ENCODE data around the gene MBNL2. TPM values are rescaled to one million over a fixed set of nuclear protein-coding genes. Genes with fewer than 3 reads are reported as not detected.
A peak's percentile ranks its signal among the peaks of the same experiment; 100 is the strongest.

The MBNL2 gene
- total and polyA plus RNA-seq, 8 donors: 8.9 to 66.5 (median 37.7) TPM

DNA sequence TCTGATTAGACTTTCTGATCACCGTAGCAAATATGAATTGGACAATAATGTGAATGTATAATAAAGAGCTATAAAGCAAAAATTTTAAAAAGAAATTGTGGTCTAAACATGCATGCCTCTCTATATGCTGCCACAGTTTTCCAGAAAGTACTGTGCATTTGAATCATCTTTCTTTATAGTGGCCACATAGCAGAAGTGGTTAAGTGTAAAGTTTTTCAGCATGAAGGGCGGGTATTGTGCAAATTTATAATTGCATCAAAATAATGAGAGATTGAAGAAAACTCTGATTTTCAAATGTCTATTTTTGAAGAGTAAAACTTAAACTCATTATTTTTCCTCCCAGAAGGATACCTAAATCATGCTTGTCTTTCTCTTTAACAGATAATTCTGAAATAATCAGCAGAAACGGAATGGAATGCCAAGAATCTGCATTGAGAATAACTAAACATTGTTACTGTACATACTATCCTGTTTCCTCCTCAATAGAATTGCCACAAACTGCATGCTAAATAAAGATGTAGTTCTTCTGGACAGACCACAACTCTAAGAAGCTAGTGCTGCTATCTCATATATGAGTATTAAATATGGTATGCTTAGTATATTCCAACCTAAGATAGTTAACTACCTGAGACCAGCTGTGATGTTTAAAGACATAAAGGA, 168.9 kb downstream of the MBNL2 start:
- FAIRE-seq: no peak
- 65 to 67% methylated on average over 3 of the region's 3 CpGs for WGBS, 2 donors
- H3K36me3 ChIP-seq: no peaks in the 10 kb centered on the region
- intact Hi-C loops (cut with DNase I): no loop called here
- no peak for DNase-seq
- no peak overlapping the region for H3K27ac ChIP-seq
- TF ChIP-seq, protein P1, sequence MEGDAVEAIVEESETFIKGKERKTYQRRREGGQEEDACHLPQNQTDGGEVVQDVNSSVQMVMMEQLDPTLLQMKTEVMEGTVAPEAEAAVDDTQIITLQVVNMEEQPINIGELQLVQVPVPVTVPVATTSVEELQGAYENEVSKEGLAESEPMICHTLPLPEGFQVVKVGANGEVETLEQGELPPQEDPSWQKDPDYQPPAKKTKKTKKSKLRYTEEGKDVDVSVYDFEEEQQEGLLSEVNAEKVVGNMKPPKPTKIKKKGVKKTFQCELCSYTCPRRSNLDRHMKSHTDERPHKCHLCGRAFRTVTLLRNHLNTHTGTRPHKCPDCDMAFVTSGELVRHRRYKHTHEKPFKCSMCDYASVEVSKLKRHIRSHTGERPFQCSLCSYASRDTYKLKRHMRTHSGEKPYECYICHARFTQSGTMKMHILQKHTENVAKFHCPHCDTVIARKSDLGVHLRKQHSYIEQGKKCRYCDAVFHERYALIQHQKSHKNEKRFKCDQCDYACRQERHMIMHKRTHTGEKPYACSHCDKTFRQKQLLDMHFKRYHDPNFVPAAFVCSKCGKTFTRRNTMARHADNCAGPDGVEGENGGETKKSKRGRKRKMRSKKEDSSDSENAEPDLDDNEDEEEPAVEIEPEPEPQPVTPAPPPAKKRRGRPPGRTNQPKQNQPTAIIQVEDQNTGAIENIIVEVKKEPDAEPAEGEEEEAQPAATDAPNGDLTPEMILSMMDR (IDR thresholded peaks at IDR 0.05): no peak
- H3K9me3 ChIP-seq: no peaks in the 10 kb centered on the region
- no peak overlapping the region for H3K4me3 ChIP-seq
- H3K27me3 ChIP-seq: no peaks in the 10 kb centered on the region
- peaks cover 6 to 21% (median 17%) of the 10 kb centered on the region in 3 donors for H3K4me1 ChIP-seq
- ATAC-seq: no peak

- Histone ChIP-seq H3K4me1 (peaks cover 6 to 21% (median 17%) of the 10 kb centered on the region in 3 donors), H3K4me3 (no peak overlapping the region), H3K36me3 (no peaks in the 10 kb centered on the region), H3K27ac (no peak overlapping the region), H3K9me3 (no peaks in the 10 kb centered on the region), H3K27me3 (no peaks in the 10 kb centered on the region)
- DNase-seq (no peak), ATAC-seq (peak; percentile 49 to 72 (median 59)), FAIRE-seq (no peak)
- TF ChIP-seq, protein P1 (IDR thresholded peaks at IDR 0.05): no peak
- WGBS, 2 donors: 55 to 62% methylated on average over 1 of the region's 1 CpG
- intact Hi-C loops (cut with DNase I): no loop called here
Measured at GRCh38 chr13:97392020-97392419, 169.9 kb downstream of the MBNL2 start.

- no peak overlapping the region for H3K27ac ChIP-seq
- H3K36me3 ChIP-seq: no peaks in the 10 kb centered on the region
- peaks cover 6 to 21% (median 17%) of the 10 kb centered on the region in 3 donors for H3K4me1 ChIP-seq
- FAIRE-seq (no peak), ATAC-seq (no peak), DNase-seq (no peak)
- H3K4me3 ChIP-seq: no peak overlapping the region
- no peaks in the 10 kb centered on the region for H3K27me3 ChIP-seq
- TF ChIP-seq, protein P1 (IDR thresholded peaks at IDR 0.05): no peak
- no peaks in the 10 kb centered on the region for H3K9me3 ChIP-seq
- intact Hi-C loops (cut with DNase I): no loop called here
Measured at GRCh38 chr13:97394542-97394941, 172.4 kb downstream of the MBNL2 start.

DNA sequence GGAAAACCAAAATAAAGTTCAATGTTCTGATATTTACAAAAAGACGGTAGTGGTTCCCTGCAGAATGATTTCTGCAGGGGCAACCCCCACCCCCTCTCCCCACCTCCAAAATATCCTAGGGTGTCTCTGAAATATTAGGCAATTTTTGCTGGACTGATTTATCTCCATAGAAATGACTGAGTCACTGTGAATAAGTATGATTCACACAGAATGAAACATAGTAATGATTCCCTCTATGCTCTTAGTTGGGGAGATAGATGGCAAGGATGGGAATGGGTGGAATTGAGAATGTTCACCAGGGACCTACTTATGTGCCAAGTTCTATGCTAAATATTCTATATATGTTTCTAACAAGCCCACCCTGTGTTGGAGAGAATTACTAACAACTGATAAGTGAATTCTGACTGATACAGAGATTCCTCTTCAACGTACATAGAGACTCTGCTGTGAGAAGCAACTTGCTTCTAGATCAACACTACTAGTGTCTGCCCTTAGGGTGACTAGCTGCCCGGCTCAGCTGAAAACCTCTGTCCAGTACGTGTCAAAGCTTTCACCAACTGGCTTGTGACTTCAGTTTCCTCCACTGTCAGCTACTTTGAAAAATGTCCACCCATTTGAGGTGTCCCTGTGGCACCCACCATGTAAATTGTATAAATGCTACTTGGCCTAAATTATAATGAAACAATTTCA, 173.5 kb downstream of the MBNL2 start:
- intact Hi-C loops (cut with DNase I): no loop called here
- no peaks in the 10 kb centered on the region for H3K9me3 ChIP-seq

More for the DNA sequence above, 173.5 kb downstream of the MBNL2 start:
- Histone ChIP-seq H3K4me1 (peaks cover 1 to 12% (median 10%) of the 10 kb centered on the region in 3 donors), H3K4me3 (no peak overlapping the region), H3K27me3 (no peaks in the 10 kb centered on the region), H3K27ac (no peak overlapping the region), H3K36me3 (no peaks in the 10 kb centered on the region)
- FAIRE-seq (no peak), ATAC-seq (no peak), DNase-seq (no peak)
- TF ChIP-seq, protein P1 (IDR thresholded peaks at IDR 0.05): no peak
- WGBS, 2 donors: 92 to 95% methylated on average over 4 of the region's 4 CpGs
